ENCODE results near the gene USP32. TPM values are rescaled to one million over a fixed set of nuclear protein-coding genes. Genes with fewer than 3 reads are reported as not detected.
A peak's percentile ranks its signal among the peaks of the same experiment; 100 is the strongest.
"Not testable (repeated sequence)": the region's sequence is repeated elsewhere in the genome, so short reads cannot be mapped to it uniquely, and the experiment has no call there.

The USP32 gene
- total and polyA plus RNA-seq, 7 experiments from 2014 or later, result 6.6 to 58.1 (median 35.2) TPM

DNA sequence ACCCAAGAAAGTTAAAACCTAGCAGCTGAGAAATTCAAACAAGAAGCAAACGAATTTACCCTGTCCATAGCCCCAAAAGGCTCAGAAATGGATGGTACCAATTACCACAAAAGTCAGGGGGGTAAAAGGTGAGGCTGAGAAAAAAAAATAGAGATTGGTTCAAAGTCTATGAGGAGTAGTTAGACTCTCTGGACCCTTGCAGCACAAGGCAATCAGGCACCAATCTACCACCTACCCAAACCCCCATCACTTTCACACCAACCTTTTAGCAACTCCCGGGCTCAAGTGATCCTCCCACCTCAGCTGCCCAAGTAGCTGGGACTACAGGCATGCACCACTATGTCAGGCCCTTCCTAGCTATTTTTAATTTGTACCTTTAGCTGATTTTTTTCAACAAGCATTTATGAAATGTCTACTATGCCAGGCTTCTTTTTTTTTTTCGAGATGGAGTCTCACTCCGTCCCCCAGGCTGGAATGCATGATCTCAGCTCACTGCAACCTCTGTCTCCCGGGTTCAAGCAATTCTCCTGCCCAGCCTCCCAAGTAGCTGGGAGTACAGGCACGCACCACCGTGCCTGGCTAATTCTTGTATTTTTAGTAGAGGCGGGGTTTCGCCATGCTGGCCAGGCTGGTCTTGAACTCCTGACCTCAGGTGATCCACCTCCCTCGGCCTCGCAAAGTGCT, 40.8 kb downstream of the USP32 start:
- H3K36me3 ChIP-seq (ENCODE audit: control insufficient read depth in 2 of 3, insufficient read depth in 3 of 3, low read length in 3 of 3), result no peaks in the 10 kb centered on the region
- CTCF ChIA-PET, result no interaction called here
- DNase-seq (no peak), ATAC-seq (no peak)
- H3K4me1 ChIP-seq (ENCODE audit: control insufficient read depth in 2 of 2, insufficient read depth in 2 of 2, low read length in 2 of 2), result peaks cover 0 to 7% of the 10 kb centered on the region in 2 donors
- no peak overlapping the region for H3K27ac ChIP-seq (ENCODE audit: low read depth, low read length)
- POLR2A ChIA-PET, result no interaction called here
- no peak overlapping the region for H3K4me3 ChIP-seq (ENCODE audit: low read length)
- Mint-ChIP-seq H3K36me3 (peaks cover 2 to 12% (median 8%) of the 10 kb centered on the region in 5 donors), H3K27me3 (no peaks in the 10 kb centered on the region), H3K27ac (peak overlapping the region in 1 of 9 donors; percentile 34), H3K9me3 (peaks cover 0 to under 1% (median 0%) of the 10 kb centered on the region in 11 donors), H3K4me1 (peaks cover 19 to 40% (median 26%) of the 10 kb centered on the region in 7 donors), H3K4me3 (no peak overlapping the region)
- H3K27me3 ChIP-seq (ENCODE audit: control insufficient read depth in 2 of 2, insufficient read depth in 2 of 2, low read length in 2 of 2), result no peaks in the 10 kb centered on the region
- no peaks in the 10 kb centered on the region for H3K9me3 ChIP-seq (ENCODE audit: control insufficient read depth in 2 of 3, low read length in 3 of 3)
- intact Hi-C loops (cut with micrococcal nuclease), result no loop called here

DNA sequence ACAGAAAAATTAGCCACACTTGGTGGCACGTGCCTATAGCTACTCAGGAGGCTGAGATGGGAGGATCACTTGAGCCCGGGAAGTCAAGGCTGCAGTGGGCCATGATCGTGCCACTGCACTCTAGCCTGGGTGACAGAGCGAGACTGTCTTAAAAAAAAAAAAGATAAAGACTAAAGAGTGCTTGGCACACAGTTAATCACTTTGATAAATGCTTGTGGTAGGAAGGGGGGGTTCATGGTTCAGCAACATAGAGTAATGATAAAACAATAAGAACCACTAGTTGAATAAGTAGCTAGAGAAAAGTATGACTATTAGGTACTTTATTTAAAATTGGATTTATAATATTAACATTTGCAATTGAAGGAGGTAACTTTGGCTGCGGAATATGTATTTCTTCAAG, 43.3 kb downstream of the USP32 start:
- intact Hi-C loops (cut with micrococcal nuclease), result no loop called here
- peak overlapping the region in 1 of 9 donors; percentile 33 for H3K27ac Mint-ChIP-seq
- Histone ChIP-seq H3K4me1 (ENCODE audit: control insufficient read depth in 2 of 2, insufficient read depth in 2 of 2, low read length in 2 of 2) (no peaks in the 10 kb centered on the region), H3K27me3 (ENCODE audit: control insufficient read depth in 2 of 2, insufficient read depth in 2 of 2, low read length in 2 of 2) (no peaks in the 10 kb centered on the region), H3K27ac (ENCODE audit: low read depth, low read length) (no peak overlapping the region), H3K36me3 (ENCODE audit: control insufficient read depth in 2 of 3, insufficient read depth in 3 of 3, low read length in 3 of 3) (peaks cover 0 to 6% (median 4%) of the 10 kb centered on the region in 3 experiments), H3K4me3 (ENCODE audit: low read length) (no peak overlapping the region), H3K9me3 (ENCODE audit: control insufficient read depth in 2 of 3, low read length in 3 of 3) (no peaks in the 10 kb centered on the region)
- H3K4me1 Mint-ChIP-seq, result peaks cover 5 to 23% (median 16%) of the 10 kb centered on the region in 7 donors
- POLR2A ChIA-PET, result no interaction called here
- peaks cover 0 to 19% (median 12%) of the 10 kb centered on the region in 5 donors for H3K36me3 Mint-ChIP-seq
- no peaks in the 10 kb centered on the region for H3K9me3 Mint-ChIP-seq
- ATAC-seq (no peak), DNase-seq (no peak)
- H3K4me3 Mint-ChIP-seq, result no peak overlapping the region
- CTCF ChIA-PET, result no interaction called here
- H3K27me3 Mint-ChIP-seq, result no peaks in the 10 kb centered on the region

- no peak overlapping the region for H3K4me3 ChIP-seq (ENCODE audit: low read length)
- ATAC-seq, result no peak
- no peak overlapping the region for H3K27ac ChIP-seq (ENCODE audit: low read depth, low read length)
- peaks cover 0 to 16% (median 4%) of the 10 kb centered on the region in 3 experiments for H3K36me3 ChIP-seq (ENCODE audit: control insufficient read depth in 2 of 3, insufficient read depth in 3 of 3, low read length in 3 of 3)
- no peak overlapping the region for H3K4me3 Mint-ChIP-seq
- H3K9me3 ChIP-seq (ENCODE audit: control insufficient read depth in 2 of 3, low read length in 3 of 3), result no peaks in the 10 kb centered on the region
- peaks cover 25 to 49% (median 43%) of the 10 kb centered on the region in 5 donors for H3K36me3 Mint-ChIP-seq
- H3K27me3 ChIP-seq (ENCODE audit: control insufficient read depth in 2 of 2, insufficient read depth in 2 of 2, low read length in 2 of 2), result no peaks in the 10 kb centered on the region
- CTCF ChIA-PET, result no interaction called here
- DNase-seq, result no peak
- POLR2A ChIA-PET, result no interaction called here
- H3K27me3 Mint-ChIP-seq, result no peaks in the 10 kb centered on the region
- H3K4me1 ChIP-seq (ENCODE audit: control insufficient read depth in 2 of 2, insufficient read depth in 2 of 2, low read length in 2 of 2), result no peaks in the 10 kb centered on the region
- peak overlapping the region in 1 of 9 donors; percentile 21 for H3K27ac Mint-ChIP-seq
- intact Hi-C loops (cut with micrococcal nuclease), result no loop called here
- peaks cover 0 to 9% (median 0%) of the 10 kb centered on the region in 11 donors for H3K9me3 Mint-ChIP-seq
- peaks cover 4 to 34% (median 24%) of the 10 kb centered on the region in 7 donors for H3K4me1 Mint-ChIP-seq
Measured at GRCh38 chr17:60345233-60345632, 46.7 kb downstream of the USP32 start.

- H3K4me3 ChIP-seq (ENCODE audit: low read length); H3K27ac ChIP-seq (ENCODE audit: low read depth, low read length); H3K9me3 ChIP-seq (ENCODE audit: control insufficient read depth in 2 of 3, low read length in 3 of 3); H3K27me3 Mint-ChIP-seq; intact Hi-C loops (cut with micrococcal nuclease); CTCF ChIA-PET; POLR2A ChIA-PET; H3K4me1 ChIP-seq (ENCODE audit: control insufficient read depth in 2 of 2, insufficient read depth in 2 of 2, low read length in 2 of 2); H3K9me3 Mint-ChIP-seq; ATAC-seq; H3K27me3 ChIP-seq (ENCODE audit: control insufficient read depth in 2 of 2, insufficient read depth in 2 of 2, low read length in 2 of 2): not testable (repeated sequence)
- H3K4me1 Mint-ChIP-seq, result peaks cover 4 to 32% (median 22%) of the 10 kb centered on the region in 7 donors
- H3K36me3 Mint-ChIP-seq, result peaks cover 25 to 62% (median 46%) of the 10 kb centered on the region in 5 donors
- peak overlapping the region in 3 of 10 donors; percentile 11 to 52 (median 13) for H3K4me3 Mint-ChIP-seq
- H3K27ac Mint-ChIP-seq, result peak overlapping the region in 8 of 9 donors; percentile 22 to 87 (median 66)
- peak in 3 of 9 donors; percentile 3 to 38 (median 21) for DNase-seq
- peaks cover 0 to 16% (median 4%) of the 10 kb centered on the region in 3 experiments for H3K36me3 ChIP-seq (ENCODE audit: control insufficient read depth in 2 of 3, insufficient read depth in 3 of 3, low read length in 3 of 3)
Measured at GRCh38 chr17:60342492-60342891, 49.4 kb downstream of the USP32 start.

DNA sequence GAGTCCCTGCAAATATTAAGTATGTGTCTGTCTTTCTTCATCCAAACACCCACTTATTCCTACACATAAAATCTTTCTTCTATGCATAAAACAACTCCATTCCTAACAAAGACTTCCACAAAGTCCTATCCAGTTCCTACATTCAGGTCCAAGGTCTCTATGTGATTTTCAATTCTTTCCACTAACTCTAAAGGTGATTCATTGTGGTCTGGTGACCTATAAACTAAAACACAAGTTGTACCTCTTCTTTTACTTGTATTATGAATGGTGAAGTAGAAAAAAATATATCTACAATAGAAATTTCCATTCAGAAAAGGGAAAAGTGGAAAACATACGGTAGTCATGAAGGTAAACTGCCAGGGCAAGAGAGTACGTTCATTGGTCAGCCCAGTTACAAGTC, 56.6 kb downstream of the USP32 start:
- H3K27me3 Mint-ChIP-seq, result no peaks in the 10 kb centered on the region
- peaks cover 0 to 15% (median 8%) of the 10 kb centered on the region in 7 donors for H3K4me1 Mint-ChIP-seq
- H3K4me1 ChIP-seq (ENCODE audit: control insufficient read depth in 2 of 2, insufficient read depth in 2 of 2, low read length in 2 of 2), result no peaks in the 10 kb centered on the region
- H3K36me3 ChIP-seq (ENCODE audit: control insufficient read depth in 2 of 3, insufficient read depth in 3 of 3, low read length in 3 of 3), result no peaks in the 10 kb centered on the region
- no peak overlapping the region for H3K4me3 ChIP-seq (ENCODE audit: low read length)
- ChIA-PET POLR2A (no interaction called here), CTCF (no interaction called here)
- no peaks in the 10 kb centered on the region for H3K9me3 ChIP-seq (ENCODE audit: control insufficient read depth in 2 of 3, low read length in 3 of 3)
- H3K9me3 Mint-ChIP-seq, result no peaks in the 10 kb centered on the region
- no peak overlapping the region for H3K27ac ChIP-seq (ENCODE audit: low read depth, low read length)
- no peak for DNase-seq
- H3K36me3 Mint-ChIP-seq, result peaks cover 0 to 32% (median 15%) of the 10 kb centered on the region in 5 donors
- peak overlapping the region in 2 of 9 donors; percentile 18 to 56 for H3K27ac Mint-ChIP-seq
- intact Hi-C loops (cut with micrococcal nuclease), result no loop called here
- no peak overlapping the region for H3K4me3 Mint-ChIP-seq
- no peak for ATAC-seq
- H3K27me3 ChIP-seq (ENCODE audit: control insufficient read depth in 2 of 2, insufficient read depth in 2 of 2, low read length in 2 of 2), result no peaks in the 10 kb centered on the region

DNA sequence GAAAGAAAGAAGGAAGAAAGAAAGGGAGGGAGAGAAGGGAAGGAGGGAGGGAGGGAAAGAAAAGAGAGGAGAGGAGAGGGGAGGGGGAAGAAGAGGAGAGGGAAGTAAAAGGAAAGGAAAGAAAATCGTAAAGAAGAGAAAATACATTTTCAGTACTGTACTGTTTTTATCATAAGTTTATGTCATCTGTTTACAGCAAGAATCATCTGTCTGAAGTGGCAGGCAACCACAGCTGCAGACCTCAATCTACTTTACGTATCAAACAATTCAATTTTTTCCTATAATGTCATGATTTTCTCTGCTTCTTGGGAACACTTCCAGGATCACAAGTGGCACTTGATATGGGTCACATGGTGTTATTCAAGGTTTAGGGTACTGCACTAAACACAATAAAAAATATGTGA, 58.3 kb downstream of the USP32 start:
- no peaks in the 10 kb centered on the region for H3K27me3 ChIP-seq (ENCODE audit: control insufficient read depth in 2 of 2, insufficient read depth in 2 of 2, low read length in 2 of 2)
- Mint-ChIP-seq H3K9me3 (no peaks in the 10 kb centered on the region), H3K36me3 (peaks cover 0 to 34% (median 14%) of the 10 kb centered on the region in 5 donors), H3K27me3 (no peaks in the 10 kb centered on the region), H3K4me1 (peaks cover 0 to 15% (median 10%) of the 10 kb centered on the region in 7 donors), H3K4me3 (no peak overlapping the region), H3K27ac (no peak overlapping the region)
- peaks cover 0 to 2% (median 0%) of the 10 kb centered on the region in 3 experiments for H3K36me3 ChIP-seq (ENCODE audit: control insufficient read depth in 2 of 3, insufficient read depth in 3 of 3, low read length in 3 of 3)
- H3K4me1 ChIP-seq (ENCODE audit: control insufficient read depth in 2 of 2, insufficient read depth in 2 of 2, low read length in 2 of 2), result no peaks in the 10 kb centered on the region
- DNase-seq, result no peak
- no peak overlapping the region for H3K27ac ChIP-seq (ENCODE audit: low read depth, low read length)
- CTCF ChIA-PET, result no interaction called here
- H3K9me3 ChIP-seq (ENCODE audit: control insufficient read depth in 2 of 3, low read length in 3 of 3), result no peaks in the 10 kb centered on the region
- H3K4me3 ChIP-seq (ENCODE audit: low read length), result no peak overlapping the region
- intact Hi-C loops (cut with micrococcal nuclease), result no loop called here
- no peak for ATAC-seq
- POLR2A ChIA-PET, result no interaction called here

GRCh38 chr17:60333072-60333471, 58.9 kb downstream of the USP32 start:
- DNase-seq; H3K4me3 ChIP-seq (ENCODE audit: low read length); POLR2A ChIA-PET; H3K27ac Mint-ChIP-seq; H3K4me3 Mint-ChIP-seq; H3K27me3 Mint-ChIP-seq; H3K9me3 ChIP-seq (ENCODE audit: control insufficient read depth in 2 of 3, low read length in 3 of 3); ATAC-seq; CTCF ChIA-PET; H3K4me1 ChIP-seq (ENCODE audit: control insufficient read depth in 2 of 2, insufficient read depth in 2 of 2, low read length in 2 of 2); H3K36me3 ChIP-seq (ENCODE audit: control insufficient read depth in 2 of 3, insufficient read depth in 3 of 3, low read length in 3 of 3); H3K9me3 Mint-ChIP-seq; H3K27ac ChIP-seq (ENCODE audit: low read depth, low read length); H3K27me3 ChIP-seq (ENCODE audit: control insufficient read depth in 2 of 2, insufficient read depth in 2 of 2, low read length in 2 of 2); intact Hi-C loops (cut with micrococcal nuclease): not testable (repeated sequence)
- Mint-ChIP-seq H3K4me1 (peaks cover 0 to 15% (median 10%) of the 10 kb centered on the region in 7 donors), H3K36me3 (peaks cover 0 to 35% (median 19%) of the 10 kb centered on the region in 5 donors)
